NT2/D1 (cell line): ENCODE data around the gene ANKRD28.

ENCODE experiments used
- DNase-seq: peaks from one replicate; pipeline ENCODE4 v3.0.0-alpha.2; 2011; ENCODE audit warnings: low read depth, low spot score
- H3K27me3 ChIP-seq: 2 replicates; pipeline ENCODE4 v1.6.0; 2011; ENCODE audit warnings: mild to moderate bottlenecking; ENCODE audit not compliant: insufficient read length, insufficient read depth
- H3K36me3 ChIP-seq: 2 replicates; pipeline ENCODE4 v1.6.1; 2011; ENCODE audit warnings: mild to moderate bottlenecking, low read length, mixed read lengths; ENCODE audit not compliant: insufficient read depth, insufficient read length
- H3K4me1 ChIP-seq: 2 replicates; pipeline ENCODE4 v1.5.1; 2011; ENCODE audit not compliant: insufficient read depth, insufficient read length
- H3K4me3 ChIP-seq: 2 replicates; pipeline ENCODE4 v1.5.1; 2011; ENCODE audit warnings: low read depth; ENCODE audit not compliant: insufficient read length
- H3K9ac ChIP-seq: 2 replicates; pipeline ENCODE4 v1.6.0; 2011; ENCODE audit warnings: low read depth; ENCODE audit not compliant: insufficient read length
- H3K9me3 ChIP-seq: 2 replicates; pipeline ENCODE4 v1.5.1; 2011; ENCODE audit warnings: mild to moderate bottlenecking, low read length; ENCODE audit not compliant: insufficient read depth
- SUZ12 ChIP-seq: IDR thresholded peaks from 2 replicates; pipeline ENCODE4 v1.6.1; 2011; ENCODE audit not compliant: insufficient read length, insufficient read depth; ENCODE audit errors: extremely low read depth
- YY1 ChIP-seq: IDR thresholded peaks from 2 replicates; pipeline ENCODE4 v1.6.1; 2011; ENCODE audit not compliant: insufficient read length, insufficient read depth
- ZNF274 ChIP-seq: IDR thresholded peaks from 2 replicates; pipeline ENCODE4 v1.6.1; 2011; ENCODE audit warnings: mild to moderate bottlenecking, low read depth, low read length

Gene ANKRD28

DNA sequence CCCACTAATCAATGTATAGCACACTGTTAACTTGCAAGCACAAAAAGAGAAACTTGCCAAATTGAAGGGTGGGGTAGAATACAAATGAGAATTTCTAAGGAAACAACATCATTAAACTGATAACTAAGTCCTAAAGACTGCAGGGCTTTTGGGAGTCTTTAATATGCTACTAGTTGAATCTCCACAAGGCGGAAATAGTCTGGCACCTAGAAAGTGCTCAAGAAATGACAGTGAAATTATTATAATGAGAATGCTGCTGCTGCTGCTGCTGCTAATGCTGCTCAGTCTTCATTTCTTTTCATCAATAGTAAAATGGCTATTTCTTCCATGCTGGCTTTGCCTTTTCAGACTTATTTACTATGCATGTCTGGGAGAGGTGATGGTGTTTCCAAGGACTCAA is 104.4 kb downstream of the ANKRD28 start:
- H3K9me3 ChIP-seq, result no peaks in the 10 kb centered on the region
- H3K27me3 ChIP-seq, result no peaks in the 10 kb centered on the region
- peaks cover 18% of the 10 kb centered on the region for H3K36me3 ChIP-seq
- no peak for TF ChIP-seq YY1
- no peak for TF ChIP-seq ZNF274
- no peak for TF ChIP-seq SUZ12
- DNase-seq, result no peak
- H3K9ac ChIP-seq, result no peak overlapping the region
- H3K4me3 ChIP-seq, result no peak overlapping the region
- H3K4me1 ChIP-seq, result no peaks in the 10 kb centered on the region

GRCh38 chr3:15690748-15691147 is 107.0 kb downstream of the ANKRD28 start:
- H3K27me3 ChIP-seq, result no peaks in the 10 kb centered on the region
- TF ChIP-seq ZNF274 (no peak), SUZ12 (no peak)
- H3K9me3 ChIP-seq, result no peaks in the 10 kb centered on the region
- no peaks in the 10 kb centered on the region for H3K4me1 ChIP-seq
- H3K4me3 ChIP-seq, result no peak overlapping the region
- DNase-seq, result no peak
- peaks cover 29% of the 10 kb centered on the region for H3K36me3 ChIP-seq
- H3K9ac ChIP-seq, result no peak overlapping the region

DNA sequence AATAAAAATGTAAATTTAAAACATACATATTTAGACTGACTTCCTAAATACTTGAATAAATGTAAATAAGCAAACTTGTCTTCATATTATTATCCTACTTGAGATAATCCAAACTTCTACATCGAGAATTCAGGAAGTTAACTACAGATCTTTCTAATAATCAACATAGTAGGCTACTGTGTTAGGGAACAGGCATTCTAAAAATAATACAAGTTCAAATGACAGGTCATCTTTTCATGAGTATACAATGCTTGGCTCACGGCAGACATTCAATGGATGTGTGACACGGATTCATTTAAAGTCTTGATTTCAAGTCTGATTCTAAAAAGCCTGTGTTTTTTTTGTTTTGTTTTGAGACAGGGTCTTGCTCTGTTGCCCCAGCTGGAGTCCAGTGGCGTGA is 107.5 kb downstream of the ANKRD28 start:
- no peak for DNase-seq
- no peak overlapping the region for H3K4me3 ChIP-seq
- H3K9ac ChIP-seq, result no peak overlapping the region
- H3K27me3 ChIP-seq, result no peaks in the 10 kb centered on the region
- H3K36me3 ChIP-seq, result peaks cover 34% of the 10 kb centered on the region
- H3K4me1 ChIP-seq, result no peaks in the 10 kb centered on the region
- H3K9me3 ChIP-seq, result no peaks in the 10 kb centered on the region
- TF ChIP-seq SUZ12 (no peak), ZNF274 (no peak), YY1 (no peak)

- TF ChIP-seq SUZ12, result no peak
- TF ChIP-seq YY1, result no peak
- Histone ChIP-seq H3K9me3 (no peaks in the 10 kb centered on the region), H3K27me3 (no peaks in the 10 kb centered on the region), H3K4me1 (no peaks in the 10 kb centered on the region), H3K4me3 (no peak overlapping the region), H3K36me3 (peaks cover 52% of the 10 kb centered on the region), H3K9ac (no peak overlapping the region)
- DNase-seq, result no peak
Observed at GRCh38 chr3:15685927-15686326, 111.9 kb downstream of the ANKRD28 start.

GRCh38 chr3:15683253-15683652 is 114.5 kb downstream of the ANKRD28 start:
- H3K4me3 ChIP-seq, result no peak overlapping the region
- H3K27me3 ChIP-seq, result no peaks in the 10 kb centered on the region
- H3K9ac ChIP-seq, result no peak overlapping the region
- no peak for DNase-seq
- H3K36me3 ChIP-seq, result peaks cover 39% of the 10 kb centered on the region
- H3K9me3 ChIP-seq, result no peaks in the 10 kb centered on the region
- TF ChIP-seq YY1 (no peak), ZNF274 (no peak), SUZ12 (no peak)
- H3K4me1 ChIP-seq, result no peaks in the 10 kb centered on the region

GRCh38 chr3:15682561-15683185 is 115.1 kb downstream of the ANKRD28 start:
- H3K4me3 ChIP-seq, result no peak overlapping the region
- TF ChIP-seq ZNF274 (no peak), SUZ12 (no peak), YY1 (no peak)
- H3K9ac ChIP-seq, result no peak overlapping the region
- DNase-seq, result no peak
- H3K27me3 ChIP-seq, result no peaks in the 10 kb centered on the region
- no peaks in the 10 kb centered on the region for H3K4me1 ChIP-seq
- peaks cover 40% of the 10 kb centered on the region for H3K36me3 ChIP-seq
- H3K9me3 ChIP-seq, result no peaks in the 10 kb centered on the region

DNA sequence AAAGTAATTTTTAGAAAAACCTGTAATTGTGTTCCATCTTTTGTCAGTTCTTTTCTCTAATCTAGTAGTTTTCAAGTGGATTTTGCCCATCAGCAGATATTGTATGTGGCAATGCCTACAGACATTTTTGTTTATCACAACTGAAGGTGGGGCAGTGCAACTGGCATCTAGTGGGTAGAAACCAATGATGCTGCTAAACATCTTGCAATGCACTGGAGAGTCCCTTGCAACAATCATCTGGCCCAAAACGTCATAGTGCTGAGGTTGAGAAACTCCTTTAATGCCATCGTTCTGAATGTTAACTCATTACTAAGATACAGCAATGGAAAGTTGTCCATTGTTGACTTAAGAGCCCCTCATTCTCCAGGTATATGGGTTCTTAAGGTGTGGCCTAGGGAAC is 116.1 kb downstream of the ANKRD28 start:
- DNase-seq, result no peak
- Histone ChIP-seq H3K4me3 (no peak overlapping the region), H3K9ac (no peak overlapping the region), H3K9me3 (no peaks in the 10 kb centered on the region), H3K4me1 (no peaks in the 10 kb centered on the region), H3K36me3 (peaks cover 47% of the 10 kb centered on the region), H3K27me3 (no peaks in the 10 kb centered on the region)
- TF ChIP-seq ZNF274, result no peak
- TF ChIP-seq YY1, result no peak
- TF ChIP-seq SUZ12, result no peak

DNA sequence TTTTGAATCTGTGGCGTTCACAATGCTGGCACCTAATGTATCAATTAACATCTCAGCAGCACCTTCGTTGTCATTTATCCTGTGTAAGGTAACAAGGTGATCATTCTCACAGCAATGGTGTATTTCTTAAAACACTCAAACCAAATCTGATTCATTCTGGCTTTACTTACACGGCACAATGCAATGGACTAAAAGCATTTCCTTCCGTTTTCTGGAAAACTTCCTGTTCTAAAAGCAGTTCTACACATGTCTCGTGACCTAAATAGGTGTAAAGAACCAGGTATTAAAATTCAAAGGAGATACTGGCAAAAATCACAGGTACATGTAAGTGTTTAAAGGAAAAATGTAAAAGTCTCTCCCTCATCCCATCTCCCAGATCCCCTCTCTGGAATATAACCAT is 118.5 kb downstream of the ANKRD28 start:
- no peaks in the 10 kb centered on the region for H3K9me3 ChIP-seq
- H3K9ac ChIP-seq, result no peak overlapping the region
- H3K4me1 ChIP-seq, result no peaks in the 10 kb centered on the region
- no peaks in the 10 kb centered on the region for H3K27me3 ChIP-seq
- H3K36me3 ChIP-seq, result peaks cover 45% of the 10 kb centered on the region
- no peak for DNase-seq
- H3K4me3 ChIP-seq, result no peak overlapping the region
- TF ChIP-seq YY1, result no peak
- no peak for TF ChIP-seq ZNF274
- no peak for TF ChIP-seq SUZ12
